Mesothelial cell of epicardium (in vitro differentiated cells): ENCODE results near the gene PODNL1. TPM values are rescaled to one million over a fixed set of nuclear protein-coding genes. Genes with fewer than 3 reads are reported as not detected.

Experiments used
- DNase-seq, 2 experiments: peaks; one replicate each; pipeline ENCODE4 v3.0.0; 2021; ENCODE audit warnings: low spot score in 2 of 2; ENCODE audit not compliant: unreplicated experiment in 2 of 2
- H3K27ac Mint-ChIP-seq: 2 replicates; pipeline ENCODE4 v1.8.0; 2021; ENCODE audit warnings: mixed read lengths
- H3K27me3 Mint-ChIP-seq: 2 replicates; pipeline ENCODE4 v1.8.0; 2021; ENCODE audit warnings: low read depth, mixed read lengths
- H3K36me3 Mint-ChIP-seq: 2 replicates; pipeline ENCODE4 v1.8.0; 2021; ENCODE audit warnings: mixed read lengths
- H3K4me1 Mint-ChIP-seq: 2 replicates; pipeline ENCODE4 v1.8.0; 2021; ENCODE audit warnings: mixed read lengths
- H3K4me3 Mint-ChIP-seq: 2 replicates; pipeline ENCODE4 v1.8.0; 2021; ENCODE audit warnings: mild to moderate bottlenecking, moderate library complexity, mixed read lengths
- H3K9me3 Mint-ChIP-seq: 2 replicates; pipeline ENCODE4 v1.8.0; 2021; ENCODE audit warnings: mixed read lengths
- total RNA-seq: library from RNA; stranded (reverse); gene quantifications from 3 replicates; pipeline ENCODE4 v1.2.1, GENCODE V29; 2021
- TF ChIP-seq, protein P1 (sequence below): fragments of 200-600 bp; sonication (generic); IDR thresholded peaks from one replicate; pipeline ENCODE4 v1.5.0; 2021; ENCODE audit warnings: antibody characterized with exemption; ENCODE audit not compliant: unreplicated experiment

The PODNL1 gene
- total RNA-seq, 1 donor from 2014 or later, result 1.0 TPM

DNA sequence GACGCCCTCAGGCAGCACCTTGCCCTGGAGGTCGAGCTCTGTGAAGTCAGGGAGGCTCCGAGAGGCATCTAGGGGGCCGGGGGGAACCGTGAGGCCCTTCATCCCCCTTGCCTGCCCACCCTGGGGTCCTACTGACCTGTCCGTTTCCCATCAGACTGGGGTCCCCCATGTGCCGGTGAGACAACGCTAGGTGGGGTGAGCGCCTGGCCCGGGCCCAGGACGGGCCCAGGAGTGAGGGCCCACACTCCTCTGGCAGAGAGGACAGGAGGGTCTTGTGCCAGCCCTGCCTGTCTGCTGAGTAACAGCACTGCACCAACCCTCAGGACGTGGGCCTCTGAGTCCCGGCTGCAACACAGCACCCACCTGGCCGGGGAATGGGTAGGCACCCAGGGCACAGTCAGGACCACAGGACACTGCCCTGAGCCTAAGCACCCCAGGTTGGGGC is 28.5 kb upstream of the PODNL1 start:
- TF ChIP-seq, protein P1, sequence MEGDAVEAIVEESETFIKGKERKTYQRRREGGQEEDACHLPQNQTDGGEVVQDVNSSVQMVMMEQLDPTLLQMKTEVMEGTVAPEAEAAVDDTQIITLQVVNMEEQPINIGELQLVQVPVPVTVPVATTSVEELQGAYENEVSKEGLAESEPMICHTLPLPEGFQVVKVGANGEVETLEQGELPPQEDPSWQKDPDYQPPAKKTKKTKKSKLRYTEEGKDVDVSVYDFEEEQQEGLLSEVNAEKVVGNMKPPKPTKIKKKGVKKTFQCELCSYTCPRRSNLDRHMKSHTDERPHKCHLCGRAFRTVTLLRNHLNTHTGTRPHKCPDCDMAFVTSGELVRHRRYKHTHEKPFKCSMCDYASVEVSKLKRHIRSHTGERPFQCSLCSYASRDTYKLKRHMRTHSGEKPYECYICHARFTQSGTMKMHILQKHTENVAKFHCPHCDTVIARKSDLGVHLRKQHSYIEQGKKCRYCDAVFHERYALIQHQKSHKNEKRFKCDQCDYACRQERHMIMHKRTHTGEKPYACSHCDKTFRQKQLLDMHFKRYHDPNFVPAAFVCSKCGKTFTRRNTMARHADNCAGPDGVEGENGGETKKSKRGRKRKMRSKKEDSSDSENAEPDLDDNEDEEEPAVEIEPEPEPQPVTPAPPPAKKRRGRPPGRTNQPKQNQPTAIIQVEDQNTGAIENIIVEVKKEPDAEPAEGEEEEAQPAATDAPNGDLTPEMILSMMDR, result no peak
- no peak overlapping the region for H3K27ac Mint-ChIP-seq
- no peaks in the 10 kb centered on the region for H3K4me1 Mint-ChIP-seq
- DNase-seq, result no peak
- H3K4me3 Mint-ChIP-seq, result no peak overlapping the region
- no peaks in the 10 kb centered on the region for H3K27me3 Mint-ChIP-seq
- peaks cover 15% of the 10 kb centered on the region for H3K36me3 Mint-ChIP-seq
- no peaks in the 10 kb centered on the region for H3K9me3 Mint-ChIP-seq

DNA sequence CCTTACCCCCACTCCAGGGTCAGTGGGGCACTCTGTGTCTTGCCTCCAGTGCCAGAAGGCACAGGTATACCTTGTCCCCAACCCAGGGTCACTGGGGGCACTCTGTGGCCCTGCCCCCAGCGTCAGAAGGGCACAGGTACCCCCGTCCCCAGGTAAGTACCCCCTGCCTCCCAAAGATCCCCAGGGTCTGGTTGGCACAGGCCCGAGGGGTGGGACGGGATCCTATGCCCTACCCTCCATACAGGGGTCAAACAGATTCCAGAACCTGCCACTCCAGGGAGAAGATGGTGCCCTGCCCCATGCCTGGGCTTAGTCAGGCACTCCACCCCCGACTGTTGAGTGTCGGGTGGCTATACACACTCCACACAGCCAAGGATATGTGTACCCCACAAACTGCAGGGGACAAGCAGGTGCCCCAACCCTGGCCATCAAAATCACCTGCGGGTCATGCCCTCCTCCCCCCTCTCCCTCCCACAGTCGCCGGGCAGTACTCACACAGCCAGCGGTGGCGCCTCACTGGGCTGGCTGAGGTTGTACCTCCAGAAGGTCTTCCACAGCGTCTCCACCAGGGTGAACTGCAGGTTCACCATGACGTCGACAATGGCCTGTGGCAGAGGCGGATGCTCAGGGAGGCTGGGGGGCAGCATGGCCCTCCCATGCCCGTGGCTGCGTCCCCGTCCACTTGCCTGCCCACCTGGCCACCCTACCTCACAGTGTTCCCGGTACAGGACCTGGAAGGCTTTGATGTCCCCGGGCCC is 27.9 kb upstream of the PODNL1 start:
- no peak for DNase-seq
- Mint-ChIP-seq H3K27ac (no peak overlapping the region), H3K9me3 (no peaks in the 10 kb centered on the region), H3K4me3 (no peak overlapping the region), H3K4me1 (no peaks in the 10 kb centered on the region), H3K36me3 (peaks cover 20% of the 10 kb centered on the region), H3K27me3 (no peaks in the 10 kb centered on the region)
- TF ChIP-seq, protein P1, result no peak

DNA sequence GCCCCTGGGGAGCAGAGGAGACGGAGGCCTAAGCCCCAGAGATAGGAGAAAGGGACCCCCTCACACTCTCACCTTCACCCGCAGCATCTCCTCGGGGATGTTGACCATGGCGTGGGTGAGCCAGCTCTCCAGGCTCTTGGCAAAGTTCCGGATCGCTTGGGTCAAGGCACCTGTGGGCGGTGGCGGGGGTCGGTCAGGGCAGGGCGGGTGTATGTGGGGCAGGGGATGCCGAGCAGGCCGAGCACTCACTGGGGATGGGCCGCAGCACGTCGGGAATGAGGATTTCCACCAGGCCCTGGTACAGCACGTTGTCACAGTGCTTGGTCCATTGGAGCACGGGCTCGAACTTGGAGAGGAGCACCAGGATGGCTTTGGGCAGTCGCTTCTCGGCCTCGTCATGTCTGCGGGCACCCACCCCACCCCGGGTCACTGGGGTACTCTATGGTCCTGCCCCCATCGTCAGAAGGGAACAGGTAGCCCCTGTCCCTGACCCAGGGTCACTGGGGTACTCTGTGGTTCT is 27.2 kb upstream of the PODNL1 start:
- H3K27me3 Mint-ChIP-seq, result no peaks in the 10 kb centered on the region

DNA sequence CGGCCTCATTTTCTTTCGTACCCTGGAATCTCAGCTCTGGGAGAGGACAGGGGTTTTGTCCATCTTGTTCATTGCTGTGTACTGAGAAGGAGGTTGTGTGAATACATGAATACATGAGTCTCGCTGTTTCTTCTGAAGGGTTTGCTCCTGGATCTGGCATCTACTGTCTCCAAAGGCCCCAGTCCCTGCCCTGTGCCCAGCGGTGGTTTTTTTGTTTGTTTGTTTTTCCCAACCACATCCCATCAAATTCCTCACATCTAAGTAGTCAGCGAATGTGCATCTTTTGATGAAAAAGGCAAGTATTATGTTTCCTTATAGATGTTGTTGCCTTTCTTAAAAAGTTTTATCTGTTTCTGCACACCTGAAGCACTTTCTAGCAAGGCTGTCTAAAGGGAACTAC is 26.6 kb upstream of the PODNL1 start:
- Mint-ChIP-seq H3K9me3 (no peaks in the 10 kb centered on the region), H3K27me3 (no peaks in the 10 kb centered on the region), H3K36me3 (peaks cover 20% of the 10 kb centered on the region), H3K4me3 (no peak overlapping the region), H3K4me1 (no peaks in the 10 kb centered on the region), H3K27ac (no peak overlapping the region)
- DNase-seq, result no peak
- TF ChIP-seq, protein P1, result no peak

More for the DNA sequence above, 27.2 kb upstream of the PODNL1 start:
- Mint-ChIP-seq H3K4me1 (no peaks in the 10 kb centered on the region), H3K4me3 (no peak overlapping the region), H3K9me3 (no peaks in the 10 kb centered on the region), H3K27ac (no peak overlapping the region), H3K36me3 (peaks cover 20% of the 10 kb centered on the region)
- TF ChIP-seq, protein P1, result no peak
- no peak for DNase-seq

DNA sequence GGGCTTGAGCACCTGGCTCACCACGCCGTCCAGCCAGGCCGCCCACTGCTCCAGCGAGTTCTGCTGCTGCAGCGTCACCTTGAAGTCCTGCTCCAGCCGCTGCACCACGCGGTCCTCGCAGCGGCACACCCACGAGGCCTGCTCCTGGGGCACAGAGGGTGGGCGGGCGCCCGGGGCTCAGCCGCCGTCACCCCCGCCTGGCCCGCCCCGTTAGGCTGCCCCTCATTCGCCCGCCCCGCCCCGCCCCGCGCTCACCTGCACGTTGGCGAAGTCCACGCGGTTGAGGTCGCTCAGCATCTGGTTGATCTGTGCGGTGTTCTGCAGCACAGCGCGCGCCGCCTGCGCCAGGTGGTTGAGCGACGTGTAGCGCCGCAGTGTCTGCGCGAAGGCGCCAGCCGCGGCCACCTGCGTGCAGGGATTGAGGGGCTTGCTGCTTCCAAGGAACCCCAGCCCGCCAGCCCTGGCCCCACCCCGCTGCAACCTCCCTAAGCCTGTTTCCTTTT is 25.4 kb upstream of the PODNL1 start:
- Mint-ChIP-seq H3K4me1 (no peaks in the 10 kb centered on the region), H3K4me3 (no peak overlapping the region), H3K36me3 (peaks cover 14% of the 10 kb centered on the region), H3K9me3 (no peaks in the 10 kb centered on the region), H3K27me3 (no peaks in the 10 kb centered on the region), H3K27ac (no peak overlapping the region)
- TF ChIP-seq, protein P1, result no peak
- no peak for DNase-seq
